Effector memory CD4-positive, alpha-beta T cell (primary cell): ENCODE results near the gene TCF7L2.

Source experiments
- DNase-seq, 3 donors: peaks; one replicate each; pipeline ENCODE4 v3.0.0-alpha.2; 2020
- H3K27ac ChIP-seq: 2 replicates; pipeline ENCODE4 v1.7.0; 2013; ENCODE audit warnings: mild to moderate bottlenecking, low read length, moderate library complexity; ENCODE audit not compliant: insufficient read depth, poor library complexity, severe bottlenecking
- H3K27me3 ChIP-seq: replicated peaks from 2 replicates; pipeline ENCODE4 v1.7.0; 2013; ENCODE audit warnings: mild to moderate bottlenecking, low read length; ENCODE audit not compliant: insufficient read depth, control insufficient read depth, poor library complexity, severe bottlenecking
- H3K36me3 ChIP-seq: 2 replicates; pipeline ENCODE4 v1.7.0; 2013; ENCODE audit warnings: mild to moderate bottlenecking, low read length, moderate library complexity; ENCODE audit not compliant: control insufficient read depth, insufficient read depth
- H3K4me1 ChIP-seq: 2 replicates; pipeline ENCODE4 v1.7.0; 2013; ENCODE audit warnings: low read length, mild to moderate bottlenecking; ENCODE audit not compliant: control insufficient read depth, insufficient read depth, poor library complexity, severe bottlenecking
- H3K4me3 ChIP-seq: 2 replicates; pipeline ENCODE4 v1.7.0; 2013; ENCODE audit warnings: low read length, low read depth, mild to moderate bottlenecking; ENCODE audit not compliant: insufficient read depth, poor library complexity, severe bottlenecking
- H3K9me3 ChIP-seq: 2 replicates; pipeline ENCODE4 v1.7.0; 2013; ENCODE audit warnings: mild to moderate bottlenecking, low read length, moderate library complexity; ENCODE audit not compliant: control insufficient read depth

Gene TCF7L2

GRCh38 chr10:113151190-113151666 is 201.2 kb downstream of the TCF7L2 start:
- Histone ChIP-seq H3K27me3 (no peaks in the 10 kb centered on the region), H3K27ac (no peak overlapping the region), H3K4me3 (no peak overlapping the region), H3K36me3 (no peaks in the 10 kb centered on the region), H3K9me3 (no peaks in the 10 kb centered on the region), H3K4me1 (no peaks in the 10 kb centered on the region)
- no peak for DNase-seq

DNA sequence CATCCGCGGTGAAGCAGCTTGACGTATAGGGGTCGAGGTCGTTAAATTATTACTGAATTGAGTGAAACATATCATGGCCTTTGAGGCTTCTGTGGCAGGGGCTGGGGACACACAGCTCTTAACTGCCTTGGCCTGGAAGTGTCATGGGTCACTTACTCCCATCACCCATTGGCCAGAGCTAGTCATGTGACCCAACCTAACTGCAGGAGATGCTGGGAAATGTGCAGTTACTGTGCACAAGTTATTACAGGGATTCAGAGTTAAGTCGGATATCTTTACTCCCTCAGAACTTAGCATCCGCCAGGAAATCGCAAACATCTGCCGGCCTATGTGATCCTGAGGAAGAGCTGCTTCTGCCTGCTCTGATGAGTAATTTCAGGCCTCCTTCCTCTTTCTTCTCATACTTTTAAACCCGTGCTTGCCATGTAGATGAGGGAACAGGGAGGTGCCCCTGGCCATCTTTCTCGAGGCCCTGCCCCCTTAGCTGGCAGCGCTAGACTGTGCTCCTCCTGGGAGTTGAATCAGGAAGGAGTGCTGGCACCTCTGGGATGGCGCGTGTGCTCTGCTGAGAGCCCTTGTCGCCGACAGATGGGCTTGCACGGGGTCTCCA is 203.6 kb downstream of the TCF7L2 start:
- Histone ChIP-seq H3K4me3 (no peak overlapping the region), H3K9me3 (no peaks in the 10 kb centered on the region), H3K4me1 (no peaks in the 10 kb centered on the region), H3K27ac (no peak overlapping the region), H3K27me3 (no peaks in the 10 kb centered on the region), H3K36me3 (no peaks in the 10 kb centered on the region)
- DNase-seq, result no peak

GRCh38 chr10:113157441-113157840 is 207.4 kb downstream of the TCF7L2 start:
- no peak for DNase-seq
- H3K4me3 ChIP-seq, result no peak overlapping the region
- no peaks in the 10 kb centered on the region for H3K4me1 ChIP-seq
- H3K36me3 ChIP-seq, result no peaks in the 10 kb centered on the region
- H3K27me3 ChIP-seq, result no peaks in the 10 kb centered on the region
- no peaks in the 10 kb centered on the region for H3K9me3 ChIP-seq
- H3K27ac ChIP-seq, result no peak overlapping the region

- no peaks in the 10 kb centered on the region for H3K36me3 ChIP-seq
- no peaks in the 10 kb centered on the region for H3K4me1 ChIP-seq
- H3K9me3 ChIP-seq, result no peaks in the 10 kb centered on the region
- no peak for DNase-seq
- no peak overlapping the region for H3K4me3 ChIP-seq
- no peak overlapping the region for H3K27ac ChIP-seq
- no peaks in the 10 kb centered on the region for H3K27me3 ChIP-seq
Measured at GRCh38 chr10:113158183-113158582, 208.1 kb downstream of the TCF7L2 start.

- no peaks in the 10 kb centered on the region for H3K4me1 ChIP-seq
- no peaks in the 10 kb centered on the region for H3K27me3 ChIP-seq
- H3K9me3 ChIP-seq, result no peaks in the 10 kb centered on the region
- no peak overlapping the region for H3K27ac ChIP-seq
- H3K4me3 ChIP-seq, result no peak overlapping the region
- H3K36me3 ChIP-seq, result no peaks in the 10 kb centered on the region
- no peak for DNase-seq
Measured at GRCh38 chr10:113159563-113159962, 209.5 kb downstream of the TCF7L2 start.

GRCh38 chr10:113160641-113161040 is 210.6 kb downstream of the TCF7L2 start:
- H3K9me3 ChIP-seq, result no peaks in the 10 kb centered on the region
- no peak for DNase-seq
- H3K4me3 ChIP-seq, result no peak overlapping the region
- no peaks in the 10 kb centered on the region for H3K4me1 ChIP-seq
- H3K27ac ChIP-seq, result no peak overlapping the region
- no peaks in the 10 kb centered on the region for H3K27me3 ChIP-seq
- H3K36me3 ChIP-seq, result no peaks in the 10 kb centered on the region

- H3K4me3 ChIP-seq, result no peak overlapping the region
- no peak overlapping the region for H3K27ac ChIP-seq
- no peaks in the 10 kb centered on the region for H3K36me3 ChIP-seq
- H3K4me1 ChIP-seq, result no peaks in the 10 kb centered on the region
- no peaks in the 10 kb centered on the region for H3K27me3 ChIP-seq
- DNase-seq, result no peak
- no peaks in the 10 kb centered on the region for H3K9me3 ChIP-seq
Measured at GRCh38 chr10:113161066-113161465, 211.0 kb downstream of the TCF7L2 start.

GRCh38 chr10:113162960-113163359 is 212.9 kb downstream of the TCF7L2 start:
- no peak overlapping the region for H3K4me3 ChIP-seq
- H3K36me3 ChIP-seq, result no peaks in the 10 kb centered on the region
- H3K27me3 ChIP-seq, result no peaks in the 10 kb centered on the region
- H3K4me1 ChIP-seq, result no peaks in the 10 kb centered on the region
- no peaks in the 10 kb centered on the region for H3K9me3 ChIP-seq
- DNase-seq, result no peak
- no peak overlapping the region for H3K27ac ChIP-seq

GRCh38 chr10:113165673-113166072 is 215.6 kb downstream of the TCF7L2 start:
- no peak overlapping the region for H3K4me3 ChIP-seq
- DNase-seq, result no peak
- H3K9me3 ChIP-seq, result no peaks in the 10 kb centered on the region
- no peaks in the 10 kb centered on the region for H3K4me1 ChIP-seq
- no peak overlapping the region for H3K27ac ChIP-seq
- H3K27me3 ChIP-seq, result no peaks in the 10 kb centered on the region
- H3K36me3 ChIP-seq, result no peaks in the 10 kb centered on the region

DNA sequence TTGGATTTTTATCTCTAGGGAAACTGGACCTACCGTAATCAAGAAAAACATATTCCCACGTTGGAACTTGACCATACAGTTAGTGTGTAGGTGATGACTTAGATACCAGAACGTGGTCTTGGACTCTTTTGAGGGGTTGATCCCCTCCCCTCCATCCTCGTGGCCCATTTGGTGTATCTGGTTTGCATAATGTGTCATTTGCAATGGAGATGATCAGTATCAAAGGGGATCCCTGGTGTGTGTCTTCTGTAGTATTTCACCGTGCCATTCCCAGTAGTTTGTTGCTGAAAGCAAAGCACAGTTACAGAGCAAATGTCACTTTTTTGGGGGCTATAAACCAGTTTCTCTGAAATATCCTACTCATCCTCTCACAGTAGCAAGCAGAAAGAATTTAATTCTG is 217.7 kb downstream of the TCF7L2 start:
- no peak for DNase-seq
- no peaks in the 10 kb centered on the region for H3K9me3 ChIP-seq
- H3K27me3 ChIP-seq, result no peaks in the 10 kb centered on the region
- no peak overlapping the region for H3K27ac ChIP-seq
- no peak overlapping the region for H3K4me3 ChIP-seq
- H3K36me3 ChIP-seq, result no peaks in the 10 kb centered on the region
- no peaks in the 10 kb centered on the region for H3K4me1 ChIP-seq
